ENCODE results near the gene GNA15.
A peak's percentile ranks its signal among the peaks of the same experiment; 100 is the strongest.

Gene GNA15

GRCh38 chr19:3121821-3122511 lies 13.9 kb upstream of the GNA15 start:
- no peak for DNase-seq

- no peak for DNase-seq
Observed at GRCh38 chr19:3122512-3122870, 13.3 kb upstream of the GNA15 start.

GRCh38 chr19:3123088-3123721 lies 12.6 kb upstream of the GNA15 start:
- DNase-seq, result no peak

- DNase-seq, result no peak
Observed at GRCh38 chr19:3123956-3124355, 11.9 kb upstream of the GNA15 start.

- DNase-seq, result no peak
Observed at GRCh38 chr19:3124630-3125029, 11.2 kb upstream of the GNA15 start.

GRCh38 chr19:3125900-3126524 lies 9.8 kb upstream of the GNA15 start:
- peak; percentile 91 for DNase-seq

GRCh38 chr19:3129112-3129511 lies 6.7 kb upstream of the GNA15 start:
- no peak for DNase-seq

GRCh38 chr19:3131168-3131567 lies 4.7 kb upstream of the GNA15 start:
- DNase-seq, result peak; percentile 70

- DNase-seq, result peak; percentile 92
Observed at GRCh38 chr19:3132971-3133792, 2.7 kb upstream of the GNA15 start.

- no peak for DNase-seq
Observed at GRCh38 chr19:3133793-3134116, 2.1 kb upstream of the GNA15 start.

GRCh38 chr19:3136684-3137055 lies 837 bp downstream of the GNA15 start:
- no peak for DNase-seq

- DNase-seq, result no peak
Observed at GRCh38 chr19:3137119-3137518, 1.3 kb downstream of the GNA15 start.

GRCh38 chr19:3138268-3138667 lies 2.4 kb downstream of the GNA15 start:
- no peak for DNase-seq

GRCh38 chr19:3140667-3141038 lies 4.8 kb downstream of the GNA15 start:
- no peak for DNase-seq

GRCh38 chr19:3142292-3142670 lies 6.4 kb downstream of the GNA15 start:
- DNase-seq, result peak; percentile 83

- no peak for DNase-seq
Observed at GRCh38 chr19:3142781-3143337, 7.0 kb downstream of the GNA15 start.

- no peak for DNase-seq
Observed at GRCh38 chr19:3145909-3146676, 10.3 kb downstream of the GNA15 start.

GRCh38 chr19:3146677-3147100 lies 10.9 kb downstream of the GNA15 start:
- DNase-seq, result peak; percentile 92

GRCh38 chr19:3148503-3148902 lies 12.7 kb downstream of the GNA15 start:
- no peak for DNase-seq

GRCh38 chr19:3149089-3149488 lies 13.3 kb downstream of the GNA15 start:
- no peak for DNase-seq

- no peak for DNase-seq
Observed at GRCh38 chr19:3149526-3150505, 14.0 kb downstream of the GNA15 start.

Measured in activated effector memory CD4-positive, alpha-beta T cell treated with anti-CD3 and anti-CD28 coated beads, Interleukin-2, amount 50 U/mL, for 16 hours (primary cell).